ENCODE measurements around the gene SMIM5.

SMIM5 gene

DNA sequence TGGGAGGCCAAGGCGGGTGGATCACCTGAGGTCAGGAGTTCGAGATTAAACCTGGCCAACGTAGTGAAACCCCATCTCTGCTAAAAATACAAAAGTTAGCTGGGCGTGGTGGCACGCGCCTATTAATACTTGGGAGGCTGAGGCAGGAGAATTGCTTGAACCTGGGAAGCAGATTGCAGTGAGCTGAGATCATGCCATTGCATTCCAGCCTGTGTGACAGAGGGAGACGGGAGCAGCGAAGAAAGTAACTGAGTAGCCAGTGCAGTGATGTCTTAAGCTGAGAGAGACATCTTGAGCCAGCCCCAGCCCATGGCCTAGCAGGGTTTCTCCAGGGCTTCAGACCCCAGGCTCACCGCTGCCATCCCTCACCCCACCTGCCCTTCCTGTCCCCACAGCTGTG is 9.8 kb upstream of the SMIM5 start:
- TF ChIP-seq, protein P1, sequence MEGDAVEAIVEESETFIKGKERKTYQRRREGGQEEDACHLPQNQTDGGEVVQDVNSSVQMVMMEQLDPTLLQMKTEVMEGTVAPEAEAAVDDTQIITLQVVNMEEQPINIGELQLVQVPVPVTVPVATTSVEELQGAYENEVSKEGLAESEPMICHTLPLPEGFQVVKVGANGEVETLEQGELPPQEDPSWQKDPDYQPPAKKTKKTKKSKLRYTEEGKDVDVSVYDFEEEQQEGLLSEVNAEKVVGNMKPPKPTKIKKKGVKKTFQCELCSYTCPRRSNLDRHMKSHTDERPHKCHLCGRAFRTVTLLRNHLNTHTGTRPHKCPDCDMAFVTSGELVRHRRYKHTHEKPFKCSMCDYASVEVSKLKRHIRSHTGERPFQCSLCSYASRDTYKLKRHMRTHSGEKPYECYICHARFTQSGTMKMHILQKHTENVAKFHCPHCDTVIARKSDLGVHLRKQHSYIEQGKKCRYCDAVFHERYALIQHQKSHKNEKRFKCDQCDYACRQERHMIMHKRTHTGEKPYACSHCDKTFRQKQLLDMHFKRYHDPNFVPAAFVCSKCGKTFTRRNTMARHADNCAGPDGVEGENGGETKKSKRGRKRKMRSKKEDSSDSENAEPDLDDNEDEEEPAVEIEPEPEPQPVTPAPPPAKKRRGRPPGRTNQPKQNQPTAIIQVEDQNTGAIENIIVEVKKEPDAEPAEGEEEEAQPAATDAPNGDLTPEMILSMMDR (IDR thresholded peaks at IDR 0.05) = no peak
- H3K27me3 ChIP-seq (ENCODE audit: control insufficient read depth, insufficient read depth, low read length) = no peaks in the 10 kb centered on the region
- no peak overlapping the region for H3K9ac ChIP-seq
- peaks cover 2% of the 10 kb centered on the region for H3K4me1 ChIP-seq
- H3K36me3 ChIP-seq (ENCODE audit: control insufficient read depth, insufficient read depth, low read length) = no peaks in the 10 kb centered on the region
- H3K9me3 ChIP-seq (ENCODE audit: control insufficient read depth, low read length) = no peaks in the 10 kb centered on the region
- H3K79me2 ChIP-seq = peaks cover 2% of the 10 kb centered on the region
- H3K27ac ChIP-seq = no peak overlapping the region
- no peak overlapping the region for H2AFZ ChIP-seq
- H3K4me2 ChIP-seq (ENCODE audit: low read length) = no peak overlapping the region
- no peak overlapping the region for H3K4me3 ChIP-seq (ENCODE audit: low read depth, low read length)

DNA sequence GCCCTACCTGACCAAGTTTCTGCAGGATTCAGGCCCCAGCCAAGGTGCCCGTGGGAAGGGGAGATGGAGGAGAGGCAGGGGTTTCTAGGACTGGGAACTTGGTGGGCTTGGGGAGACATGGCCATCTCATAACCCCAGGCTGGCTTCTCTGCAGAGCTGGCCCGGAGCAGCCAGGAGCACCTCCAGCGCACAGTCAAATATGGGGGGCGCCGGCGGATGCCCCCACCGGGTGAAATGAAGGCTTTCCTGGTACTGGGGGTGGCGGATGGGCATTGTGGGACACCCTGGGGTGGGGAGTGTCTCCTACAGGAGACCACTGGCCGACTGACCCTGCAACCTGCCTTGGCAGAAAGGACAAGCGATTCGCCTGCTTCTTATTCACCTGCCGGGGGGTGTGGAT is 9.2 kb upstream of the SMIM5 start:
- Histone ChIP-seq H2AFZ (no peak overlapping the region), H3K36me3 (ENCODE audit: control insufficient read depth, insufficient read depth, low read length) (no peaks in the 10 kb centered on the region), H3K27ac (no peak overlapping the region), H3K79me2 (peaks cover 2% of the 10 kb centered on the region), H3K4me3 (ENCODE audit: low read depth, low read length) (no peak overlapping the region), H3K4me1 (peaks cover 2% of the 10 kb centered on the region), H3K27me3 (ENCODE audit: control insufficient read depth, insufficient read depth, low read length) (no peaks in the 10 kb centered on the region), H3K9ac (no peak overlapping the region), H3K9me3 (ENCODE audit: control insufficient read depth, low read length) (no peaks in the 10 kb centered on the region), H3K4me2 (ENCODE audit: low read length) (no peak overlapping the region)
- TF ChIP-seq, protein P1 (IDR thresholded peaks at IDR 0.05) = no peak

DNA sequence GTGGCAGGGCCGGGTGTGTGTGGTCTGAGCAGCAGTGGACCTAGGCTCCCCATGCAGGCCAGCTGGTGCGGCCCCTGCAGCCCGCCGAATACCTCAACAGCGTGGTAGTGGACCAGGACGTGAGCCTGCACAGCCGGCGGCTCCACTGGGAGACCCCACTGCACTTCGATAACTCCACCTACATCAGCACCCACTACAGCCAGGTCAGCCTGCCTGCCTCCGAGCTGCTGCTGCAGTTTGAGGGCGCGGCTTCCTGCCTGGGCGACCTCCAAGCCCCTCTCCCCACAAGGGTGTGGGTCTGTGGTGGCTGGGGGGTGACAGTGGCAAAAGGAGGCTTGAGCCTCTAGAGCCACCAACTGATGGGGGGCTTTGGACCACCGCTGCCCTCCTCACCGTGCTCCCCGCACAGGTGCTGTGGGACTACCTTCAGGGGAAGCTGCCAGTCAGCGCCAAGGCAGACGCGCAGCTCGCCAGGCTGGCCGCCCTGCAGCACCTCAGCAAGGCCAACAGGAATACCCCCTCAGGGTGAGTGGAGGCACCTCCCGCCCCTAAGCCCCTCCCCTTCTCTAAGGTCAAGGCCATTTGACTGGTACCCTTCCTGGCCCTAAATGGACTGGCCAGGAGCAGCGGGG is 8.4 kb upstream of the SMIM5 start:
- Histone ChIP-seq H3K79me2 (peaks cover 2% of the 10 kb centered on the region), H3K4me2 (ENCODE audit: low read length) (no peak overlapping the region), H2AFZ (no peak overlapping the region), H3K4me1 (peaks cover 2% of the 10 kb centered on the region), H3K27ac (no peak overlapping the region), H3K36me3 (ENCODE audit: control insufficient read depth, insufficient read depth, low read length) (no peaks in the 10 kb centered on the region), H3K9me3 (ENCODE audit: control insufficient read depth, low read length) (no peaks in the 10 kb centered on the region), H3K27me3 (ENCODE audit: control insufficient read depth, insufficient read depth, low read length) (no peaks in the 10 kb centered on the region), H3K4me3 (ENCODE audit: low read depth, low read length) (no peak overlapping the region), H3K9ac (no peak overlapping the region)
- TF ChIP-seq, protein P1 (IDR thresholded peaks at IDR 0.05) = no peak

DNA sequence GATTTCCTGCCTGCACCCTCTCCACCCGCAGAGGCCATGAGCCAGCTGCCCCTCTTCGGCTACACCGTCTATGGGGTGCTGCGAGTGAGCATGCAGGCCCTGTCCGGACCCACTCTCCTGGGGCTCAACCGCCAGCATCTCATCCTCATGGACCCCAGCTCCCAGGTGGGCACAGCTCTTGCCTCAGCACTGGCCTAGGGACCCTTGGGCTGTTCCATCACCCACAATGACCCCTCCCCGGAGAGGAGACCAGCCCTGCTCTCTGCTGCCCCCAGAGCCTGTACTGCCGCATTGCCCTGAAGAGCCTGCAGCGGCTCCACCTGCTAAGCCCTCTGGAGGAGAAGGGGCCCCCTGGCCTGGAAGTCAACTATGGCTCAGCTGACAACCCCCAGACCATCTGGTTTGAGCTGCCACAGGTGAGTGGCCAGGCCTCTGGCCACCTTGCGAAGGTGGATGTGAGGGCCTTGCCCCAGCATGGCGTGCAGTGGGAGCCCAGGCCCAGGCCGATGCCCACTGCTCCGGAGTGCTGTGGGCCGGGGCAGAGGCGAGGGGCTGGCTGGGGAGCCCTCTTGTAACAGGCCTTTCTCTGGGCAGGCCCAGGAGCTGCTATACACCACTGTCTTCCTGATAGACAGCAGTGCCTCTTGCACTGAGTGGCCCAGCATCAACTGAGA is 7.3 kb upstream of the SMIM5 start:
- Histone ChIP-seq H2AFZ (no peak overlapping the region), H3K27me3 (ENCODE audit: control insufficient read depth, insufficient read depth, low read length) (no peaks in the 10 kb centered on the region), H3K4me1 (peaks cover 2% of the 10 kb centered on the region), H3K79me2 (peaks cover 2% of the 10 kb centered on the region), H3K4me3 (ENCODE audit: low read depth, low read length) (no peak overlapping the region), H3K9ac (no peak overlapping the region), H3K4me2 (ENCODE audit: low read length) (no peak overlapping the region), H3K36me3 (ENCODE audit: control insufficient read depth, insufficient read depth, low read length) (no peaks in the 10 kb centered on the region), H3K9me3 (ENCODE audit: control insufficient read depth, low read length) (no peaks in the 10 kb centered on the region), H3K27ac (no peak overlapping the region)
- TF ChIP-seq, protein P1 (IDR thresholded peaks at IDR 0.05) = peak; percentile 50

All from parathyroid adenoma (tissue), 2 donors.